Middle frontal gyrus (tissue), 1 donor: ENCODE results near the gene CCT5.
"Not testable (repeated sequence)": the region's sequence is repeated elsewhere in the genome, so short reads cannot be mapped to it uniquely, and the experiment has no call there.

Experiments
- DNase-seq: peaks from one replicate; pipeline ENCODE4 v3.0.0-alpha.2; 2015; ENCODE audit warnings: low spot score; ENCODE audit errors: extremely low spot score

Gene CCT5

DNA sequence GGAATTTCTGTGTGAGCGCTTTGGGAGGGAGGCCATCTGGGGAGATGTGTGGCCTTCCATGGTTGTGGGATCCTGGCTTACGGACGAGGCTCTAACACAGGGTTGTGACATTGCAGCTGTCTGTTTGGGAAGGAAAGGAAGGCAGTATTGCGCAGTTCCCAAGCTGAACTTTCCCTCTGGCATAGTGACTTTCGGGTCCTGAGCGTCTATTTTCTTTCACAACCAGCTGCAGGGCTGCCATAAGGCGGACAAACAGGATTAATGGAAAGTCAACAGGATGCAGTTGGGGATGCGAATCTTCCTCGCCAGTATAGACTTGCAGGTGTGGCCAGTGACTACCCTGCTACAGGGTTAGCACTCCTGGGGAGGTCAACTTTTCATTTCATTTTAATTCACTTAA, 25.9 kb downstream of the CCT5 start:
- no peak for DNase-seq

GRCh38 chr5:10276691-10277090, 26.6 kb downstream of the CCT5 start:
- no peak for DNase-seq

DNA sequence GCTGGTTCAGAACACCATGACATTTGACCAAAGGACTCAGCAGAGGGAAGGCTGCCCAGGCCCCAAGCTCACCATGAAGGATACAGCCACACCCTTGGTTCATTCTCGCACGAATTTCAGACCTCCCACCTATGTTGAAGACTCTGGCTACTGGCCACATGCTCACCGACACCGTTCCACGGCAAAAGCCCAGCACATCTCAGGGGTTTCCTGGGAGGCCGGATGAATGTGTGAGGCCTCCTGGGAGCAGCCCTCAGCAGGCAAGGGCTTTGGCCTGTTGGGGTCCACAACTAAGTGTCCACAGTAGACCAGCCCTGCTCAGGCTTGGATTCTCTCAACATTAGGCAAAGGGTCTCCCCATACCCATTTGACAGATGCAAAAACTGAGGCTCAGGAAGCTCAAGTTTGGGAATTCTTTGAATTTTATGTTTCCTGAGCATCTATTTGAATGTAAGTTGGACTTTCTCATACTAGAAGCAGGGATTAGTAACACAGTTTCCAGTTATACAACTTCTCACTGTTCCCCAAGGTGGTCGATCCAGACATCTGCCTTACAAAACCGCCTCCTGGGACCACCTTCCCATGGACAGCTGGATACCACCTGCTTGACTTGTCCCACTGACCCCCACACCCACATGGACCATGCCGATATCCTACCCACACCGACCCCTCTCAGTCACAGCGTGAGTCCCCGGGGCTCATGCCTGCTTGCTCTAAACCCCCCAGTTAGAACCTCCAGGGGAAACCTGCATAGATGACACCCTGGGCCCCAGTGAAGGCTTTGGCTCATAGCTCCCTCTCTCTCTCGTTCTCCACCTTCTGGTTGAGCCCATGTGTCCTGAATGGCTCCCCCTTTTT, 27.9 kb downstream of the CCT5 start:
- no peak for DNase-seq

- DNase-seq, result no peak
These were observed 28.7 kb downstream of the CCT5 start for GRCh38 chr5:10278658-10279279.

DNA sequence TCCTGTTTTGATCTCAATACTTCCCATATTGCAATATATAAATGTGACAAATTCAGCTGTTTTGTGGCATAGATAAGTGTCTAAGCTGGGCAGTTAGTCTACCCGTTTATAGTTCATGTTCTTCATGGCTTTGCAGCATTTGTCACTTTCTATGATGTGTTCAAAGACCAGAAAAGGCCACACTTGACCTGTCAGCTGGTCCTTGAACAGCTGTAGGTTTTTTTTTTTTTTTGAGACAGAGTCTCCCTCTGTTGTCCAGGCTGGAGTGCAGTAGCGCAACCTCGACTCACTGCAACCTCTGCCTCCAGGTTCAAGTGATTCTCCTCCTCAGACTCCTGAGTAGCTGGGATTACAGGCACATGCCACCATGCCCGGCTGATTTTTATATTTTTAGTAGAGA, 29.2 kb downstream of the CCT5 start:
- no peak for DNase-seq

DNA sequence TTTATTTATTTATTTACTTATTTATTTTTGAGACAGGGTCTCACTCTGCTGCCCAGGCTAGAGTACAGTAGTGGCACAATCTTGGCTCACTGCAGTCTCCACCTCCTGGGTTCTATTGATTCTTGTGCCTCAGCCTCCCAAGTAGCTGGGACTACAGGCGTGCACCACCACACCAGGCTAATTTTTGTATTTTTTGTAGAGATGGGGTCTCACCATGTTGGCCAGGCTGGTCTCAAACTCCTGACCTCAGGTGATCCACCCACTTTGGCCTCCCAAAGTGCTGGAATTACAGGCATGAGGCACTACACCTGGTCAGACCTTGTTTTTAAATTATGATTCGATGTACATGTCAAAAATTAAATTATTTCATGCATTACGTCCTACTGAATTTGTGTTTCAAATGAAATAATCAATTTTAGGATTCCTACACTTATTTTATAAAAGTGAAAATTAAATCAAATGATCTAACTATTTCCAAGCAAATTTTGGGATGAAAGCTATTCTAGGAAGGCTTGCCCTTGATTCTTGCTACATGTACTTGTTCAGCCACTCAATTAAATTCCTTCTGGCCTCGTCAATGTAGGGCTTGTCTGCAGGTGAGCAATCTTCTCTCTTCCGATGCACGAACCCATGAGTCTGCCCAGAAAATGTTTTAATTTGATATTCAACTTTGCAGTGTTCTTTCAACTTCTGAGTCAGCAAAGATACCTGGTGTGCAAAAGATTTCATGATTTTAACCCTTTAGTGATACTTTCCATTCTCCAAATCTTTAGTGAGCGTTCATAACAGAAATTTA, 30.0 kb downstream of the CCT5 start:
- no peak for DNase-seq

- peak; percentile 77 for DNase-seq
These were observed 34.0 kb downstream of the CCT5 start for GRCh38 chr5:10283927-10284635.

DNA sequence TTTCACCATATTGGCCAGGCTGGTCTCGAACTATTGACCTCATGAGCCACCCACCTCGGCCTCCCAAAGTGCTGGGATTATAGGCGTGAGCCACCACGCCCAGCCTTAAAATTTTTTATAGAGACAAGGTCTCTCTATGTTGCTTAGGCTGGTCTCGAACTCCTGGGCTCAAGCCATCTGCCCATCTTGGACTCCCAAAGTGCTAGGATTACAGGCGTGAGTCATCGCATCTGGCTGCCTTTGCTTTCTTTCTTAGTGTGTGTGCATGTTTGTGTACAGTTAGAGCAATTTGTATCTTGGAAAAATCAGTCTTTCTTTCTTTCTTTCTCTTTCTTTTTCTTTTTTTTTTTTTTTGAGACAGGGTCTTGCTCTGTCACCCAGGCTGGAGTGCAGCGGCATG, 35.3 kb downstream of the CCT5 start:
- not testable (repeated sequence) for DNase-seq

DNA sequence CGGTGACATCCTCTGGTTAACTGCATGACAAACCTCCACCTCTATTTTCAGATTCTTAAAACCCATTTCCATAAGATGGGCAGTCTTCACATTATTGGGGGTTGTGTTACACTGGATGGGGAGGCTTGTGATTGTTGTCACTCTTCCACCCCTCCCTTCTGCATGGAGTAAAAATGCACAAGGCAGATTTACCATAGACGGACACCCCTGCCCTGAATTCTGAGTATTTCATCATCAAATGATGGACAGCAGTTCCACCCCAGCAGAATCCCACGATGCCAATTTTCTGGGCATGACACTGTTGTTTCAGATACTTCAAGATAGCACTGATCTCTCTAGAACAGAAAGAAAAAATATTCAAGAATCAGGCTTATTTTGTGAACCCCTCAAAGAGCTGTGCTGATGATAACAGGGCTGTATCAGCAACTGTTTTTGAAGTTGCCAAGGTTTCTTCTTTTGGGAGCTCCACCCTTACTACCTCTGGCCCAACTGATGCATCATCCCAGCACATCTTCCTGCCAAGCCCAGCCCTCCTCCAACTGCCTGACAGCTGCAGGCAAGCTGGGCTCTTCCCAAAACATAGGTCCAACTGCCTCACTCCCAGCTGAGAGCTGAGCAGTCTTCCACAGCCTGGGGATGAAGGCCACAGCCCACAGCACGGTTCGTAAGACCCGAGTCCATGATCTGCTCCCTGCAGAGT, 36.2 kb downstream of the CCT5 start:
- DNase-seq, result peak; percentile 17

DNA sequence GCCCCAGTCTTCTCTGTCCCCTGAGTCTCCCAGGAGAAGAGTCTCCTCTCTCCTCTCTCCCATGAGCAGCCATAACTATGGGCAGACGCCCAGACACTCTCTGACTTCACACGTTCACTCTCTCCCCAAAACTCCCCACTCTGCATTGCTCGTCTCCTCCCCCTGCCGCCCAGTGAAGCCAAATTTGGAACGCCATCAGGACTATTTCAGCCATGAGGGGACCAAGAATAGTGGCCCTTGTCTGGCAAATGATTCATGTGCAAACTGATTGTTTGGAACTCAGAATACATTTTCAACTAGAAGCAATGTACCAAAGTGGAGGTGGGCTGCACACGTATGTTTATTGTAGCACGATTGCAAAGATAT, 36.8 kb downstream of the CCT5 start:
- DNase-seq, result no peak

DNA sequence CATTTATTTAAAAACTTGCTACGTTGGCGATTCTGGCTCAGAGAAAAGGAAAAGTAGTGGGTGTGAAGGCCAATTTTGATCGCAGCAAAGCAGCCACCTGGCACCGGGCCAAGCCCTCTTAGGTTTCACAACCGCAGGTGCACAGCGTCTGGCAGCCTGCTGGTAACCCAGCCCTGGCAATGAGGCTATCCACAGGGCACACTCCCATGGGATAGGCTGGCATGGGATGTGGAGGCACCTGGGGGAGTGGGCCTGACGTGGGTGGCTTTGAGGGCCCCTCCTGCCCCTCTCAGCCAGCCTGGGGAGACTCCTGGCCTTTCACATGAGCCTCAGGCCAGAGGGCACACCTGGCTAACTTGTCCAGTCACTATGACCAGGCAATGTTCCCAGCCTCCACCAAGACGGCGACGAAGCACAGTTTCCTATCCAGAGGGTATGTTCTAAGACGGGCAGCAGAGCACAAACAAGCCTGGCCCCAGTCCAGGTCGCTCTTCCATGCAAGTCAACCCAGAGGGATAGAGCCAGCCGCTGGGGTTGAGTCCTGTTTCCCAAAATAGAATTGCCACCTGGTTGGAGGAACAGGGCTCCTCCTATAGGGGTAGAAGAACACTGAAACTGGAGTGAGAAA, 38.6 kb downstream of the CCT5 start:
- peak; percentile 8 for DNase-seq

DNA sequence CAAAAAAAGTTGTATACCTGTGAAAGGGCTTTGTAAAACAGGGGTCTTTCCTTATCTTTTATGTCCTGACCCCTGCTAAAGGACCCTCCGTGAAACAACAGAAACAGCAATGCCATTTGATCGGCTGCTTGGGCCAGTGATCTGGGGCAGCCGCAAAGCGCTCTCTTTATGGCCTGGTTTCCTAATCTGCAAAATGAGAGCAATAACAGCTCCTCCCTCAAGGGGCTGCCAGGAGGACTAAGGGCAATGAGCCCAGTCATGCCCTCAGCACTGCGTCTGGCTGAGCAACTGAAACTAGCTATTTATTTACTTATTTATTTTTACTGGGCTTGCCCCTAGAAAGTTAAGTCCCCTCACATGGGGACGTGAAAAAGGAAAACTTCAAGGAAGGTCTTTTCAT, 39.3 kb downstream of the CCT5 start:
- no peak for DNase-seq

DNA sequence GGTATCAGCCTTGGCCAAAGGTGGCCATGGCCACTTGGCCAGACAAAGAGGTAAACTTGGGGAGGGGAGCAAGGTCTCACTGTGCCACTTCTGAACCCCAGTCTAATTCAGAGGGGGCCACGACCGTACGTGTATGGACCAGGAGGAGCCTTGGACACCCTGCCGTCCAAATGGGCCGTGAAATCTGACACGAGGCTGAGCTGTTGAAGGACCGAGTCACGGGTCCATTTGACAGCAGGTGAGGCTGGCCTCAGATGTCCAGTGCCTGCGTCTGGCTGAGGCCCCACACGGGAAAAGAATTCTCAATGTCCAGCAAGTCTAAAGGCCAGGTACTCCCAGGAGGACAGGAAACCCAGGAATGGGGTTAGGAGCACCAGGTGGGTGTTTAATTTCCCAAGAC, 39.9 kb downstream of the CCT5 start:
- no peak for DNase-seq

- no peak for DNase-seq
These were observed 40.4 kb downstream of the CCT5 start for GRCh38 chr5:10290438-10290837.

GRCh38 chr5:10291692-10292339, 41.7 kb downstream of the CCT5 start:
- no peak for DNase-seq

- DNase-seq, result no peak
These were observed 44.0 kb downstream of the CCT5 start for GRCh38 chr5:10293907-10294662.

- no peak for DNase-seq
These were observed 45.7 kb downstream of the CCT5 start for GRCh38 chr5:10295619-10296326.

- DNase-seq, result no peak
These were observed 47.6 kb downstream of the CCT5 start for GRCh38 chr5:10297646-10298204.
